A673 (cell line): ENCODE results near the gene OR2AT4.
"Not testable (repeated sequence)": the region's sequence is repeated elsewhere in the genome, so short reads cannot be mapped to it uniquely, and the experiment has no call there.

ENCODE experiments used
- EZH2 ChIP-seq: fragments of 200-600 bp; sonication (generic); IDR thresholded peaks from 2 replicates; pipeline ENCODE4 v1.6.1; 2017; ENCODE audit warnings: borderline replicate concordance, low read depth, mild to moderate bottlenecking, mixed read lengths, antibody characterized with exemption, low read length; ENCODE audit not compliant: poor library complexity, severe bottlenecking
- TF ChIP-seq, protein P1 (sequence below): fragments of 300-800, 200-600 bp; sonication (generic); conservative IDR thresholded peaks from 2 replicates; pipeline ENCODE4 v1.5.1; 2017; ENCODE audit warnings: low read depth, mild to moderate bottlenecking, antibody characterized with exemption, low read length, moderate library complexity, mixed read lengths

DNA sequence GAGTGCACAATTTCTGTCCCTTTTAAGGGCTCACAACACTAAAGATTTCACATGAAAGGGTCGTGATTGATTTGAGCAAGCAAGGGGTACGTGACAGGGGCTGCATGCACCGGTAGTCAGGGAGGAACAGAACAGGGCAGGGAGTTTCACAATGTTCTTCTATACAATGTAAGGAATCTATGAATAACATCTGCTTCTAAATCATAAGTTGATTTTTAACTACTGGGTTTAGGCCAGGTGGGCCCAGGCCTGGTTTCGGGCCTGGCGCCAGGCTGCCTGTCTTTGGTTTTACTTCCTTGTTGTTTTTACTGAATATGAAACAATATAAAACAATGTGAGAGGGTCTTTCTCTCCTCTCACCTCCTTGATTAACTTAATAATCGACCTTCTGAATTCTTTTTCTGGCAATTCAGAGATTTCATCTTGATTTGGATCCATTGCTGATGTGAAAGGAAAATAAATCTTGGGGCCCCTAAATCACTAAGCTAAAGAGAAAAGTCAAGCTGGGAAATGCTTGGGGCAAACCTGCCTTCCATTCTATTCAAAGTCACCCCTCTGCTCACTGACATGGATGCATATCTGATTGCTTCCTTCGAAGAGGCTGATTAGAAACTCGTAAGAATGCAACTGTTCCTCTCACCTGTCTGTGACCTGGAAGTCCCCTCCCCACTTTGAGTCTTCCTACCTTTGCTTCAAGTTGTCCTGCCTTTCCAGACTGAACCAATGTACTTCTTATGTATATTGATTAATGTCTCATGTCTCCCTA, 47.0 kb downstream of the OR2AT4 start:
- TF ChIP-seq, protein P1, sequence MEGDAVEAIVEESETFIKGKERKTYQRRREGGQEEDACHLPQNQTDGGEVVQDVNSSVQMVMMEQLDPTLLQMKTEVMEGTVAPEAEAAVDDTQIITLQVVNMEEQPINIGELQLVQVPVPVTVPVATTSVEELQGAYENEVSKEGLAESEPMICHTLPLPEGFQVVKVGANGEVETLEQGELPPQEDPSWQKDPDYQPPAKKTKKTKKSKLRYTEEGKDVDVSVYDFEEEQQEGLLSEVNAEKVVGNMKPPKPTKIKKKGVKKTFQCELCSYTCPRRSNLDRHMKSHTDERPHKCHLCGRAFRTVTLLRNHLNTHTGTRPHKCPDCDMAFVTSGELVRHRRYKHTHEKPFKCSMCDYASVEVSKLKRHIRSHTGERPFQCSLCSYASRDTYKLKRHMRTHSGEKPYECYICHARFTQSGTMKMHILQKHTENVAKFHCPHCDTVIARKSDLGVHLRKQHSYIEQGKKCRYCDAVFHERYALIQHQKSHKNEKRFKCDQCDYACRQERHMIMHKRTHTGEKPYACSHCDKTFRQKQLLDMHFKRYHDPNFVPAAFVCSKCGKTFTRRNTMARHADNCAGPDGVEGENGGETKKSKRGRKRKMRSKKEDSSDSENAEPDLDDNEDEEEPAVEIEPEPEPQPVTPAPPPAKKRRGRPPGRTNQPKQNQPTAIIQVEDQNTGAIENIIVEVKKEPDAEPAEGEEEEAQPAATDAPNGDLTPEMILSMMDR = not testable (repeated sequence)
- TF ChIP-seq EZH2 = not testable (repeated sequence)
